Measurements from ENCODE around the gene ROBO1. TPM values are rescaled to one million over a fixed set of nuclear protein-coding genes. Genes with fewer than 3 reads are reported as not detected.

Gene ROBO1
- total and polyA plus RNA-seq, 2 of the 13 experiments (the other 11 are each of a cell fraction or from before 2014, with no cell fraction given): 52.2 to 71.0 TPM

DNA sequence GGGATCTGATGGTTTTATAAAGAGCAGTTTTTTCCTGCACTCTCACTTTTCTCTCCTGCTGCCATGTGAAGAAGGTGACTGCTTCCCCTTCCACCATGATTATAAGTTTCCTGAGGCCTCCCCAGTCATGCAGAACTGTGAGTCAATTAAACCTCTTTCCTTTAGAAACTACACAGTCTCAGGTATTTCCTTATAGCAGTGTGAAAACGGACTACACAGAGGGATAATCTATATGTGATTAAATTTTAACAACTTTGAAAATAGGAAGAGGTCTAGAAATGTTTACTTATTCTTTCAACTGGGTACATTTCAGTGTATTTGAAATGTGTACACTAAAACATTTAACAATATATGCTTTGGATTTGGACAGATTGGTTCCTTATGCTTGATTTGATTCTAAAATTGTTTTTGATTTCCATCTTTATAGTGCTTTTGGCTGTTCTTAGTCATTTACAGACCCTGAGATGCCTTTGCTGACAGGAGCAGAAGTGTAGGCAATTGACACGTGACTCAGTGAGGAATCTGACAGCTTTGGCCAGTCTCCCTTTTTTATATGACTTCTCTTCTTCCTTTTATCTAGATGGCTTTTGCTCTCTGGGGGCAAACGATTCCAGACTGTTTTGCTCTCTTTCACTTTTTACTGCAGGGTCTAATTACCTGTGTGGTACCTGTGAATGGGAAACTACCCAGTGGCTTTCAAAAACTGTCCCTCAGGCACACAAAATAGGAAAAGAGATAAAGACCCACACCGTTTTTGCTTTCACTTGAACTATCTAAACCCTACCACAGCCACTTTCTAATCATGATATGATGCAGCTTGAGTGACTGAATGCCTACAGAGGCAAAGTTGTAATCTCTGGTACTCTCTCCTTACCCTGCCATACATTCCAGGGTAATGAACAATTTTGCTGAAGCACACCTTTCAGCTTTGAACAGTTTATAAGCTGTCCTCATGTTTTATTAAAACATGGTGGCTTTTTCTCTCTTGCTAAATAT is 422.6 kb downstream of the ROBO1 start:
- Histone ChIP-seq H3K4me3 (replicated peaks in 1 of 3; ENCODE audit: insufficient read depth in 1 of 3, low read depth in 2 of 3, low read length in 3 of 3) (no peak overlapping the region), H3K4me1 (ENCODE audit: insufficient read depth, low read length) (no peaks in the 10 kb centered on the region), H3K4me2 (ENCODE audit: low read depth, low read length) (no peak overlapping the region), H4K20me1 (ENCODE audit: insufficient read depth, low read length) (no peaks in the 10 kb centered on the region), H2AFZ (ENCODE audit: low read length) (no peak overlapping the region), H3K27me3 (ENCODE audit: control insufficient read depth in 1 of 2, insufficient read depth in 2 of 2, low read length in 2 of 2) (no peaks in the 10 kb centered on the region), H3K9me3 (ENCODE audit: low read length) (no peaks in the 10 kb centered on the region), H3K79me2 (ENCODE audit: insufficient read depth, low read length) (no peaks in the 10 kb centered on the region), H3K9ac (ENCODE audit: insufficient read depth, low read depth, low read length) (no peak overlapping the region), H3K36me3 (replicated peaks in 1 of 2; ENCODE audit: control insufficient read depth in 1 of 2, insufficient read depth in 2 of 2, low read length in 2 of 2) (no peaks in the 10 kb centered on the region), H3K27ac (ENCODE audit: extremely low read length, insufficient read depth, low read length) (no peak overlapping the region)
- no peak for FAIRE-seq
- ChIA-PET CTCF (ENCODE audit: low intra/inter-chr PET ratio, low total read pairs) (no interaction called here), POLR2A (no interaction called here)
- TF ChIP-seq, protein P1, sequence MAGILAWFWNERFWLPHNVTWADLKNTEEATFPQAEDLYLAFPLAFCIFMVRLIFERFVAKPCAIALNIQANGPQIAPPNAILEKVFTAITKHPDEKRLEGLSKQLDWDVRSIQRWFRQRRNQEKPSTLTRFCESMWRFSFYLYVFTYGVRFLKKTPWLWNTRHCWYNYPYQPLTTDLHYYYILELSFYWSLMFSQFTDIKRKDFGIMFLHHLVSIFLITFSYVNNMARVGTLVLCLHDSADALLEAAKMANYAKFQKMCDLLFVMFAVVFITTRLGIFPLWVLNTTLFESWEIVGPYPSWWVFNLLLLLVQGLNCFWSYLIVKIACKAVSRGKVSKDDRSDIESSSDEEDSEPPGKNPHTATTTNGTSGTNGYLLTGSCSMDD (CRISPR knock-in tag; IDR thresholded peaks at IDR 0.05): no peak
- no peak for TF ChIP-seq ZNF781 (CRISPR knock-in tag; IDR thresholded peaks at IDR 0.05; ENCODE audit: borderline replicate concordance, not compliant biosample characterization)
- no peak for TF ChIP-seq THAP7 (CRISPR knock-in tag; IDR thresholded peaks at IDR 0.05)
- TF ChIP-seq ZNF138 (CRISPR knock-in tag; IDR thresholded peaks at IDR 0.05; ENCODE audit: low read depth): no peak
- TF ChIP-seq PHF21A (CRISPR knock-in tag; IDR thresholded peaks at IDR 0.05): no peak
- no peak for TF ChIP-seq KAT8 (CRISPR knock-in tag; IDR thresholded peaks at IDR 0.05)
- no peak for TF ChIP-seq ZNF468 (CRISPR knock-in tag; IDR thresholded peaks at IDR 0.05)
- no peak for TF ChIP-seq ZNF672 (CRISPR knock-in tag; IDR thresholded peaks at IDR 0.05)
- DNase-seq (ENCODE audit: low spot score): no peak
- in situ Hi-C loops (cut with HindIII; ENCODE audit: extremely low pct_ligation_motif_present, low pct_unique_long_range_greater_than_20kb): no loop called here
- no peak for ATAC-seq
- no TSS peak for BruUV-seq (replicated peaks)
- intact Hi-C loops (cut with micrococcal nuclease; ENCODE audit: unreplicated experiment): no loop called here
- WGBS (ENCODE audit: low lambda C conversion rate): 2% methylated on average over 4 of the region's 4 CpGs
